C4-2B (cell line): ENCODE results near the gene ETV4.

ENCODE experiments used
- CTCF ChIP-seq: fragments of 450-650 bp; conservative IDR thresholded peaks from 2 replicates; pipeline ENCODE4 v1.5.1; 2017; ENCODE audit warnings: mild to moderate bottlenecking
- ZFX ChIP-seq: fragments of 450-650 bp; IDR thresholded peaks from 2 replicates; pipeline ENCODE4 v1.6.1; 2017

GRCh38 chr17:43568506-43569082 lies 22.5 kb upstream of the ETV4 start:
- no peak for TF ChIP-seq CTCF
- TF ChIP-seq ZFX: no peak
